Osteocyte (in vitro differentiated cells): ENCODE measurements around the gene RHOXF1. TPM values are rescaled to one million over a fixed set of nuclear protein-coding genes. Genes with fewer than 3 reads are reported as not detected.
"Not testable (repeated sequence)": the region's sequence is repeated elsewhere in the genome, so short reads cannot be mapped to it uniquely, and the experiment has no call there.

ENCODE experiments used
- DNase-seq: peaks from one replicate; pipeline ENCODE4 v3.0.0; 2021; ENCODE audit warnings: mixed read lengths; ENCODE audit not compliant: unreplicated experiment; ENCODE audit errors: extremely low spot score
- H3K27ac Mint-ChIP-seq: one replicate; pipeline ENCODE4 v1.8.0; 2021; ENCODE audit warnings: mild to moderate bottlenecking, mixed read lengths; ENCODE audit not compliant: unreplicated experiment
- H3K27me3 Mint-ChIP-seq: one replicate; pipeline ENCODE4 v1.8.0; 2021; ENCODE audit warnings: mixed read lengths; ENCODE audit not compliant: unreplicated experiment
- H3K36me3 Mint-ChIP-seq: one replicate; pipeline ENCODE4 v1.8.0; 2021; ENCODE audit warnings: mixed read lengths; ENCODE audit not compliant: unreplicated experiment
- H3K4me1 Mint-ChIP-seq: one replicate; pipeline ENCODE4 v1.8.0; 2021; ENCODE audit warnings: mixed read lengths; ENCODE audit not compliant: unreplicated experiment
- H3K4me3 Mint-ChIP-seq: one replicate; pipeline ENCODE4 v1.8.0; 2021; ENCODE audit warnings: mild to moderate bottlenecking, moderate library complexity, mixed read lengths; ENCODE audit not compliant: unreplicated experiment
- H3K9me3 Mint-ChIP-seq: one replicate; pipeline ENCODE4 v1.8.0; 2021; ENCODE audit warnings: mixed read lengths; ENCODE audit not compliant: unreplicated experiment
- long read RNA-seq: library from polyadenylated mRNA; unstranded; transcript quantifications from one replicate; pipeline ENCODE4 v2.0.0, GENCODE V29; 2021
- total RNA-seq: library from RNA; stranded (reverse); gene quantifications from 2 replicates; pipeline ENCODE4 v1.2.1, GENCODE V29; 2021
- TF ChIP-seq, protein P1 (sequence below): fragments of 200-600 bp; sonication (generic); IDR thresholded peaks from 2 replicates; pipeline ENCODE4 v1.5.0; 2021; ENCODE audit warnings: antibody characterized with exemption, mild to moderate bottlenecking, moderate library complexity

Gene RHOXF1, protein sequence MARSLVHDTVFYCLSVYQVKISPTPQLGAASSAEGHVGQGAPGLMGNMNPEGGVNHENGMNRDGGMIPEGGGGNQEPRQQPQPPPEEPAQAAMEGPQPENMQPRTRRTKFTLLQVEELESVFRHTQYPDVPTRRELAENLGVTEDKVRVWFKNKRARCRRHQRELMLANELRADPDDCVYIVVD
- not detected in 2 replicates for total RNA-seq
- long read RNA-seq: 0 reads

DNA sequence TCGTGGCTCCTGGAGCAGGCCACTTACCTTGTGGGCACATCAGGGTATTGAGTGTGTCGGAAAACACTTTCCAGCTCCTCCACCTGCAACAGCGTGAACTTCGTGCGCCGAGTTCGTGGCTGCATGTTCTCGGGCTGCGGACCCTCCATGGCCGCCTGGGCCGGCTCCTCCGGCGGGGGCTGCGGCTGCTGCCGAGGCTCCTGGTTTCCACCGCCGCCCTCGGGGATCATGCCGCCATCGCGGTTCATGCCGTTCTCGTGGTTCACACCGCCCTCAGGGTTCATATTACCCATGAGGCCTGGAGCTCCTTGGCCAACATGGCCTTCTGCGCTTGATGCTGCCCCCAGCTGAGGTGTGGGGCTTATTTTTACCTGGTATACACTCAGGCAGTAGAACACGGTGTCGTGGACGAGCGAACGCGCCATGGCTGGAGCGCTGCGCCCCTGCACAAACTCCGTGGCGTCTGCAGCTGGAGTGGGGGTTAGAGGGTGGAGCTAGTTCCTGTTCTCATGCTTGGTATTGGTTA lies at the start of gene RHOXF1:
TSS of gene RHOXF1 (minus strand) at position 476 of the 526 bp plus-strand sequence. CDS start at position 425, 51 bp downstream.
- TF ChIP-seq, protein P1, sequence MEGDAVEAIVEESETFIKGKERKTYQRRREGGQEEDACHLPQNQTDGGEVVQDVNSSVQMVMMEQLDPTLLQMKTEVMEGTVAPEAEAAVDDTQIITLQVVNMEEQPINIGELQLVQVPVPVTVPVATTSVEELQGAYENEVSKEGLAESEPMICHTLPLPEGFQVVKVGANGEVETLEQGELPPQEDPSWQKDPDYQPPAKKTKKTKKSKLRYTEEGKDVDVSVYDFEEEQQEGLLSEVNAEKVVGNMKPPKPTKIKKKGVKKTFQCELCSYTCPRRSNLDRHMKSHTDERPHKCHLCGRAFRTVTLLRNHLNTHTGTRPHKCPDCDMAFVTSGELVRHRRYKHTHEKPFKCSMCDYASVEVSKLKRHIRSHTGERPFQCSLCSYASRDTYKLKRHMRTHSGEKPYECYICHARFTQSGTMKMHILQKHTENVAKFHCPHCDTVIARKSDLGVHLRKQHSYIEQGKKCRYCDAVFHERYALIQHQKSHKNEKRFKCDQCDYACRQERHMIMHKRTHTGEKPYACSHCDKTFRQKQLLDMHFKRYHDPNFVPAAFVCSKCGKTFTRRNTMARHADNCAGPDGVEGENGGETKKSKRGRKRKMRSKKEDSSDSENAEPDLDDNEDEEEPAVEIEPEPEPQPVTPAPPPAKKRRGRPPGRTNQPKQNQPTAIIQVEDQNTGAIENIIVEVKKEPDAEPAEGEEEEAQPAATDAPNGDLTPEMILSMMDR: no peak
- DNase-seq: no peak

DNA sequence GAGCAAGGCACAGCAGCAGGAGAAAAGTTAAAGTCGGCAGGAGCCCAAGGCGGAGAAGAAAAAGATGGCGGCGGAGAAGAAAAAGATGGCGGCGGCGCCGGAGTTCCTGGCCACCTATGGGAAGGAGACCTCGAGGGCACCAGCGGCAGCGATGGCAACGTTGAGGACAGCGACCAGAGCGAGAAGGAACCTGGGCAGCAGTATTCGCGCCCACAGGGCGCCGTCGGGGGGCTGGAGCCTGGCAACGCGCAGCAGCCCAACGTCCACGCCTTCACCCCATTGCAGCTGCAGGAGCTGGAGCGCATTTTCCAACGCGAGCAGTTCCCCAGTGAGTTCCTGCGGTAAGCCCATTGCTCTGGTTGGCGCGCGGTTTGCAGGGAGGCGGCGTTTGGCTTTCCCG lies 43.4 kb upstream of the RHOXF1 start:
- H3K4me1 Mint-ChIP-seq, H3K27me3 Mint-ChIP-seq, H3K27ac Mint-ChIP-seq, DNase-seq, H3K4me3 Mint-ChIP-seq, H3K36me3 Mint-ChIP-seq, H3K9me3 Mint-ChIP-seq: not testable (repeated sequence)

More for the DNA sequence above, at the start of gene RHOXF1:
- Mint-ChIP-seq H3K36me3 (no peaks in the 10 kb centered on the region), H3K27ac (no peak within 1 kb of the TSS), H3K4me3 (no peak within 1 kb of the TSS), H3K9me3 (peaks cover 9% of the 10 kb centered on the region), H3K4me1 (no peaks in the 10 kb centered on the region), H3K27me3 (peaks cover 2% of the 10 kb centered on the region)

DNA sequence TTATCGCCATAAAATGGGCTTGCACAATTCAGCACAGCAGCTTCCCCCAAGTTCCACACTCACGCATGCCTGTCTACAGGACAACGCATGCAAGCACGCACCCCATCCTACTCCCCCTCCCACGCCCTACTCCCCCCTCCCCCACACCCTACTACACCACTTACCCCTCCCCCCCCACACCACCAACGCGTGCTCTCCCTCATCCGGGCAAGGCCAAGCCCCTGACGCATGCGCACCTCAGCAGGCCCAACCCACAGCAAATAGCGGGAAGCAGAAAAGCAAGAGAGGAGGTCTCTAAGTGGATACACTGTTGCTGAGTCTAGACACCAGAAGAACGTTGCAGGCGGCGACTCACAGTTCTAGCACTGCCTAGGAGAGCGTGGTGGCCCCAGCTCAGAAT lies 42.6 kb upstream of the RHOXF1 start, which contains the start of gene RHOXF2:
TSS of gene RHOXF2 (plus strand) at position 301 of the 400 bp plus-strand sequence. CDS start 138 bp downstream, outside the sequence.
- not testable (repeated sequence) for H3K36me3 Mint-ChIP-seq, H3K9me3 Mint-ChIP-seq, H3K27ac Mint-ChIP-seq, H3K4me1 Mint-ChIP-seq, H3K4me3 Mint-ChIP-seq, H3K27me3 Mint-ChIP-seq, DNase-seq

DNA sequence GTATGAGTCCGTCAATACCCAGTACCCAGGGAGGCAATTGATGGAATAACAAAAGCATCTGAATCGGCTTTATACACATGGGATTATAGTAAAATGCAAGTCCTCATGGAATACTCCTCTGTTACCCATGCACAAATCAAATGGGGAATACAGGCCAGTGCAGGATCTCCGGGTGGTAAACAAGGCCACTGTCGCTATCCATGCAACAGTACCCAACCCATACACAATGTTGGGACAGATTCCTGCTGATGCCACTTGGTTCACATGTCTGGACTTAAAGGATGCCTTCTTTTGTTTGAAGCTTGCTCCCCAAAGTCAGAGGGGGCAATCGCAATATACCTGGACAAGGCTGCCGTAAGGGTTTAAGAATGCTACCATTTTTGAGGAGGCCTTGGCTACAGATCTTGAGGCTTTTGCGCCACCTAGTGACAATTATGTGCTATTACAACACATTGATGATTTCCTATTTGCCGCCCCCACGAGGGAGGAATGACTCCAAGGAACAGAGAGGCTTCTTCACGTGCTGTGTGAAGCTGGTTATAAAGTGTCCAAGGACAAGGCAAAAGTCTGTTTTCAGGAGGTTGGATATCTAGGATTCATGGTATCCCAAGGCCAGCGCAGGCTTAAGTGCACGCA lies 34.5 kb upstream of the RHOXF1 start:
- H3K9me3 Mint-ChIP-seq: peaks cover 15% of the 10 kb centered on the region

DNA sequence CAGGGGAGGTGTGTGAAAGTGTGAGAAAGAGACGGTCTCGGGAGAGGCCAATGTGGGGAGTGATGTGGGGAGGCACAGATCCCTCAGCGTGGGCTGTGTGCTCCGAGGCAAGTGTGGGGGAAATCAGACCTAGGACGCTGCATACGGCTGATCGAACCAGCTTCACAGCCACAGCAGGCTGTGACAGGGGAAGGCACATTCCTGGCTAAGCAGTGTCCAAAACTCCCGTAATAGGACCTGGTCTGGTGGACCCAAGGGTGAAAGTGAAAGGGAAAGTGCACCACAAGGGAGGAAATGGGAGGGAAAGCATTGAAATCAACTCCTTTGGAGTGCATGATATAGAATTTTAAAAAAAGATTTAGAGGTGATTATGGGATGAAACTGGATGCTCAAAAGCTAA lies 31.8 kb upstream of the RHOXF1 start:
- Mint-ChIP-seq H3K4me1 (peaks cover 3% of the 10 kb centered on the region), H3K9me3 (peaks cover 15% of the 10 kb centered on the region)

More for the DNA sequence above, 34.5 kb upstream of the RHOXF1 start:
- not testable (repeated sequence) for DNase-seq, H3K4me1 Mint-ChIP-seq, H3K27ac Mint-ChIP-seq, H3K27me3 Mint-ChIP-seq, H3K4me3 Mint-ChIP-seq, H3K36me3 Mint-ChIP-seq

DNA sequence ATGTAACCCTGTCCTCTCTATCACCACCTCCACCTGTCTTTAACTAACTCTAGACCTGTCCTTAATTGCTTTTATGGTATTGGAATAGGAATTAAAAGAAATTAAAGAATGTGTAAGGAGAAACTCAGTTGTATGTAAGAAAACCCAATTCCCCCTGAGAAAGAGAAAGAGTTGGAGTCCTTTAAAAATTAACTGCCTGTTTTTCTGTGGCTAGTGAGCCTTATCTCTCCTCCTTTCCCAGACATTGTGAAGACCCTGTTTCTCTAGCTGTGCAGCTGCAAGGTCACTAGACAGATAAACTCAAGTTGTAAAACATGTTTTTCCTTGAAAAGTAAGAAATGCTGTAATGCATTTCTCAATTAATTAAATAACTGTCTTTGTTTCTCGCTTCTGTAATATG lies 30.6 kb upstream of the RHOXF1 start:
- H3K4me1 Mint-ChIP-seq: not testable (repeated sequence)

More for the DNA sequence above, 31.8 kb upstream of the RHOXF1 start:
- no peak overlapping the region for H3K4me3 Mint-ChIP-seq
- no peak for DNase-seq
- no peak overlapping the region for H3K27ac Mint-ChIP-seq
- peaks cover 11% of the 10 kb centered on the region for H3K27me3 Mint-ChIP-seq
- H3K36me3 Mint-ChIP-seq: no peaks in the 10 kb centered on the region
- TF ChIP-seq, protein P1: no peak

More for the DNA sequence above, 30.6 kb upstream of the RHOXF1 start:
- Mint-ChIP-seq H3K27me3 (peaks cover 13% of the 10 kb centered on the region), H3K9me3 (peaks cover 15% of the 10 kb centered on the region)
- not testable (repeated sequence) for H3K36me3 Mint-ChIP-seq, H3K4me3 Mint-ChIP-seq, DNase-seq, H3K27ac Mint-ChIP-seq
